K562 (cell line): ENCODE results near the gene BSN. TPM values are rescaled to one million over a fixed set of nuclear protein-coding genes. Genes with fewer than 3 reads are reported as not detected.

Experiments
- ATF6 ChIP-seq: sonication (generic); formaldehyde crosslinking; IDR thresholded peaks from 2 replicates; pipeline ENCODE4 v1.4.0; 2020; ENCODE audit warnings: mild to moderate bottlenecking, missing genetic modification reagents
- CTCF ChIP-seq, 3 experiments: IDR thresholded peaks in 2 of 3; conservative IDR thresholded peaks in 1 of 3; 2 replicates each; pipeline ENCODE4 v1.5.1; 2011 to 2012; ENCODE audit warnings: low read length in 3 of 3, mild to moderate bottlenecking in 3 of 3, control low read depth in 2 of 3, improper control_type of control experiment in 1 of 3, inconsistent platforms in 1 of 3, low read depth in 1 of 3, mixed read lengths in 1 of 3, moderate library complexity in 1 of 3; ENCODE audit not compliant: insufficient read depth in 2 of 3
- CXXC5 ChIP-seq: fragments of 250-450 bp; sonication (Bioruptor Pico); IDR thresholded peaks from 2 replicates; pipeline ENCODE4 v1.8.0; 2022; ENCODE audit warnings: inconsistent platforms, mild to moderate bottlenecking, moderate library complexity
- KAT2B ChIP-seq: IDR thresholded peaks from one replicate; pipeline ENCODE4 v1.6.1; 2012; ENCODE audit warnings: low read depth, mild to moderate bottlenecking, control low read depth, inconsistent platforms, low read length, moderate library complexity
- MAZ ChIP-seq, 2 experiments: fragments of 450-650 bp in 1 of 2; sonication (generic) in 1 of 2; formaldehyde crosslinking; IDR thresholded peaks in 1 of 2; conservative IDR thresholded peaks in 1 of 2; 2 replicates each; pipeline versions ENCODE4 v1.4.0 to v1.5.0; 2020; ENCODE audit warnings: mild to moderate bottlenecking in 1 of 2, missing genetic modification reagents in 1 of 2
- PHF8 ChIP-seq: fragments of 200-600 bp; sonication (generic); IDR thresholded peaks from 2 replicates; pipeline ENCODE4 v1.6.1; 2012; ENCODE audit warnings: mixed run types, mild to moderate bottlenecking, inconsistent platforms, low read length, moderate library complexity, borderline replicate concordance
- RBFOX2 ChIP-seq: fragments of 200-400 bp; formaldehyde crosslinking; IDR thresholded peaks from 2 replicates; pipeline ENCODE4 v1.6.1; 2017; ENCODE audit warnings: low read depth, mild to moderate bottlenecking, low read length, moderate library complexity
- SAFB ChIP-seq: fragments of 200-400 bp; formaldehyde crosslinking; IDR thresholded peaks from 2 replicates; pipeline ENCODE4 v1.6.1; 2017; ENCODE audit warnings: low read depth, low read length, borderline replicate concordance
- TBL1XR1 ChIP-seq, 2 experiments: IDR thresholded peaks; 2 replicates each; pipeline ENCODE4 v1.6.1; 2012; ENCODE audit warnings: improper control_type of control experiment in 2 of 2, low read length in 2 of 2, mild to moderate bottlenecking in 1 of 2
- UBTF ChIP-seq, 2 experiments: IDR thresholded peaks; 2 replicates each; pipeline ENCODE4 v1.6.1; 2012; ENCODE audit warnings: improper control_type of control experiment in 2 of 2, low read depth in 2 of 2, low read length in 2 of 2, borderline replicate concordance in 1 of 2
- ZNF146 ChIP-seq: IDR thresholded peaks from one replicate; pipeline ENCODE4 v1.6.1; 2018; ENCODE audit warnings: missing compliant biosample characterization; ENCODE audit not compliant: unreplicated experiment
- polyA plus RNA-seq, 8 experiments: library from polyadenylated mRNA; depleted of rRNA in 4 of 8; stranded (reverse) in 5 of 8; unstranded in 3 of 8; fragments of >200 nt; fragmentation: Nextera tagmentation in 2 of 8; fragmentation: Illumina TruSeq in 1 of 8; extraction: Ambion mirVana in 2 of 8; extraction: Trizol in 1 of 8; gene quantifications; 2 replicates each; pipeline versions ENCODE4 v1.2.1 to v1.2.3, GENCODE V29; 2011 to 2014; ENCODE audit warnings: inconsistent platforms in 1 of 8, missing spikeins in 1 of 8
- total RNA-seq, 7 experiments: library from RNA; depleted of rRNA in 6 of 7; stranded (reverse); fragments of >200 nt in 6 of 7; fragmentation: Illumina TruSeq in 2 of 7; extraction: Trizol in 2 of 7; gene quantifications; 2 replicates each; pipeline versions ENCODE4 v1.2.1 to v1.2.3, GENCODE V29; 2011 to 2021; ENCODE audit warnings: low replicate concordance in 1 of 7

The BSN gene
- total and polyA plus RNA-seq, 9 of the 15 experiments (the other 6 are each of a cell fraction or from before 2014, with no cell fraction given), result 0.03 to 1.5 (median 0.29) TPM

GRCh38 chr3:49539659-49540560 is 14.4 kb upstream of the BSN start (continued):
- TF ChIP-seq SAFB (peak; percentile 51; the same call in 1 of the 2 replicates), TBL1XR1 (IDR thresholded peaks at IDR 0.05; ENCODE audit: low read length in 2 of 2) (0 out of 4 replicates have a peak, but pooled peaks of 1 of the 2 experiments have one; percentile 29), MAZ (CRISPR knock-in tag; conservative IDR thresholded peaks at IDR 0.05 in 1 of 2, IDR thresholded peaks at IDR 0.05 in 1 of 2) (peak; percentile 58 to 71; a peak in 3 of 4 replicates), CTCF (IDR thresholded peaks at IDR 0.05 in 2 of 3, conservative IDR thresholded peaks at IDR 0.05 in 1 of 3; ENCODE audit: insufficient read depth in 2 of 3, low read depth in 1 of 3, low read length in 3 of 3) (peak; percentile 66 to 85 (median 81)), KAT2B (no peak), ZNF146 (CRISPR knock-in tag) (no peak), PHF8 (peak; percentile 39; the same call in 1 of the 2 replicates), ATF6 (CRISPR knock-in tag) (no peak), RBFOX2 (peak; percentile 81), UBTF (IDR thresholded peaks at IDR 0.05; ENCODE audit: borderline replicate concordance in 1 of 2, low read depth in 2 of 2, low read length in 2 of 2) (peak; percentile 76 to 81; a peak in 2 of 4 replicates), CXXC5 (CRISPR knock-in tag) (peak; percentile 55)
